ENCODE results near the gene CENPM.

DNA sequence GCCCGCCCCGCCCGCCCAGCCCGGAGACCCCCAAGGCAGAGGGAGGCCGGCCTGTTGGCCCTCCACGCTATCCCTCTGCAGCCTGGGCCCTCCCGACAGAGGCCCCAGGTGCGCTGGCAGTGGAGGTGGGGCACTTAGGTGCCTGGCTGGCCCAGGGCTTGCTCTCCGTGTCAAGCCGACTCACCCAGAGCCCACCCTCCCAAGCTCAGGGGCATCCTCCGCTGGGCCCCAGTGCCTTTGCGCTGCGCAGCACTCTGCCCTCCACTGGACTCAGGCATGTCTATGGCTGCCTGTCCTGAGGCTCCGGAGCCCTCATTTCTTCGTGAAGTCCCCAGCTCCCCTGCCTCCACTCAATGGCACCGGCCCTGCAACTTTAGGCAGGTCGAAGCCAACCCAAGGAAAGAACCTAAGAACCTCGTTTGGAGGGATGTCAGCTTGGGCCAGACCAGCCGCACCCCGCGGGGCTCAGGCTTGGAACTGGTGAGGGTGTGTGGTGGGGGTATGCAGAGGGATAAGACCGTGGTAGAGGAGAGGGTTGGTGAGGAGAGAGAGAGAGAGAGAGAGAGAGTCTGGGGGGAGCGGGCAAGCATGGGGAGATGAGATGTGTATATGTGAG, 11.1 kb upstream of the CENPM start:
- TF ChIP-seq POLR2AphosphoS5 (IDR thresholded peaks at IDR 0.05) (no peak), POLR2A (IDR thresholded peaks at IDR 0.05) (no peak)

Data from prostate gland (tissue), 1 donor.